ENCODE results near the gene BRAT1. TPM values are rescaled to one million over a fixed set of nuclear protein-coding genes. Genes with fewer than 3 reads are reported as not detected.

BRAT1 gene
- total RNA-seq, 1 experiment from 2014 or later = 50.0 TPM

- TF ChIP-seq HMGXB4 (CRISPR knock-in tag; IDR thresholded peaks at IDR 0.05) = peak; percentile 37; the same call in 1 of the 2 replicates
- peak; percentile 79 for TF ChIP-seq USF2 (CRISPR knock-in tag; IDR thresholded peaks at IDR 0.05)
- TF ChIP-seq, protein P1, sequence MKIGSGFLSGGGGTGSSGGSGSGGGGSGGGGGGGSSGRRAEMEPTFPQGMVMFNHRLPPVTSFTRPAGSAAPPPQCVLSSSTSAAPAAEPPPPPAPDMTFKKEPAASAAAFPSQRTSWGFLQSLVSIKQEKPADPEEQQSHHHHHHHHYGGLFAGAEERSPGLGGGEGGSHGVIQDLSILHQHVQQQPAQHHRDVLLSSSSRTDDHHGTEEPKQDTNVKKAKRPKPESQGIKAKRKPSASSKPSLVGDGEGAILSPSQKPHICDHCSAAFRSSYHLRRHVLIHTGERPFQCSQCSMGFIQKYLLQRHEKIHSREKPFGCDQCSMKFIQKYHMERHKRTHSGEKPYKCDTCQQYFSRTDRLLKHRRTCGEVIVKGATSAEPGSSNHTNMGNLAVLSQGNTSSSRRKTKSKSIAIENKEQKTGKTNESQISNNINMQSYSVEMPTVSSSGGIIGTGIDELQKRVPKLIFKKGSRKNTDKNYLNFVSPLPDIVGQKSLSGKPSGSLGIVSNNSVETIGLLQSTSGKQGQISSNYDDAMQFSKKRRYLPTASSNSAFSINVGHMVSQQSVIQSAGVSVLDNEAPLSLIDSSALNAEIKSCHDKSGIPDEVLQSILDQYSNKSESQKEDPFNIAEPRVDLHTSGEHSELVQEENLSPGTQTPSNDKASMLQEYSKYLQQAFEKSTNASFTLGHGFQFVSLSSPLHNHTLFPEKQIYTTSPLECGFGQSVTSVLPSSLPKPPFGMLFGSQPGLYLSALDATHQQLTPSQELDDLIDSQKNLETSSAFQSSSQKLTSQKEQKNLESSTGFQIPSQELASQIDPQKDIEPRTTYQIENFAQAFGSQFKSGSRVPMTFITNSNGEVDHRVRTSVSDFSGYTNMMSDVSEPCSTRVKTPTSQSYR (CRISPR knock-in tag; IDR thresholded peaks at IDR 0.05) = no peak
- TF ChIP-seq IRF2 (CRISPR knock-in tag; IDR thresholded peaks at IDR 0.05; ENCODE audit: borderline replicate concordance, low read depth) = peak; percentile 19; the same call in 1 of the 2 replicates
- no peak for TF ChIP-seq JAZF1 (CRISPR knock-in tag; IDR thresholded peaks at IDR 0.05)
- peak; percentile 67; the same call in 1 of the 2 replicates for TF ChIP-seq ETV6 (CRISPR knock-in tag; IDR thresholded peaks at IDR 0.05)
- TF ChIP-seq TCF7 (CRISPR knock-in tag; IDR thresholded peaks at IDR 0.05; ENCODE audit: low read depth) = no peak
- TF ChIP-seq MYBL2 (CRISPR knock-in tag; IDR thresholded peaks at IDR 0.05) = peak; percentile 50; the same call in 1 of the 2 replicates
- TF ChIP-seq, protein P2, sequence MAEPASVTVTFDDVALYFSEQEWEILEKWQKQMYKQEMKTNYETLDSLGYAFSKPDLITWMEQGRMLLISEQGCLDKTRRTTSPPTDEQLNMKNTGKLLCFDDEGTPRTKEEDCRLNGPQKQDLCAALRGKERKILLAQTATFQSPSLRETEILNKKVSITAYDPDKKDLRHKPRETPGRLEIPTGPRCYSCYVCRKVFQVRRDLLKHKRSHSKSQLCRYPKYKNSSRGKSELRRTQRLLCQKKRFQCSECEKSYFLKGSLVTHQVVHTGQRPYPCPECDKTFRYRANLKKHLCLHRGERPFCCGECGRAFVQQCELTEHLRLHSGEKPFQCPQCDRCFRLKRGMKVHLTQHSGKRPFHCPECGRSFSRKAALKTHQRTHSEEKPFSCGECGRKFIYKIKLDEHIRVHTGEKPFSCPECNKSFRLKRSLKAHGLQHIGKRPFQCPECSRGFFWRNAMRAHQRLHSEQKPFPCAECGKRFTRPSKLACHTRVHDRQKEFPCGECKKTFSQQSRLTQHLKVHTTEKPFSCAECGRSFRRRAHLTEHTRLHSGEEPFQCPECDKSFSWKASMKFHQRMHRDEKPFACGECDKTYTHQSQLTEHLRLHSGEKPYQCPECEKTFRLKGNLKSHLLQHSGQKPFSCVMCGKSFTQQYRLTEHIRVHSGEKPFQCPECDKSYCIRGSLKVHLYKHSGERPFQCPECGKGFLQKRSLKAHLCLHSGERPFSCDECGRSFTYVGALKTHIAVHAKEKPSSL (CRISPR knock-in tag; conservative IDR thresholded peaks at IDR 0.05) = no peak
- TF ChIP-seq USF1 (CRISPR knock-in tag; IDR thresholded peaks at IDR 0.05) = 0 out of 2 replicates have a peak, but pooled peaks have one; percentile 56
- 0 out of 2 replicates have a peak, but pooled peaks have one; percentile 77 for TF ChIP-seq NR3C1 (CRISPR knock-in tag; conservative IDR thresholded peaks at IDR 0.05; ENCODE audit: low read depth)
- TF ChIP-seq, protein P3, sequence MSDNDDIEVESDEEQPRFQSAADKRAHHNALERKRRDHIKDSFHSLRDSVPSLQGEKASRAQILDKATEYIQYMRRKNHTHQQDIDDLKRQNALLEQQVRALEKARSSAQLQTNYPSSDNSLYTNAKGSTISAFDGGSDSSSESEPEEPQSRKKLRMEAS (CRISPR knock-in tag; IDR thresholded peaks at IDR 0.05) = peak; percentile 16; the same call in 1 of the 2 replicates
Measured at GRCh38 chr7:2519119-2519930, 36.0 kb downstream of the BRAT1 start, which contains the start of gene LFNG (continued).

- no peaks in the 10 kb centered on the region for H3K36me3 Mint-ChIP-seq
- ChIA-PET CTCF (interaction anchor here (1.1 to 2.9 kb wide), 2 partner anchors 19 to 49 kb away, joined by 4 to 15 read pairs; no protein-coding TSS in a partner anchor), POLR2A (interaction anchor here (1.0 kb wide), 1 partner anchor 50 kb away, joined by 3 read pairs; no protein-coding TSS in a partner anchor)
- TF ChIP-seq ETV6 (CRISPR knock-in tag; IDR thresholded peaks at IDR 0.05) = no peak
- TF ChIP-seq E2F1 (CRISPR knock-in tag; IDR thresholded peaks at IDR 0.05) = 0 out of 2 replicates have a peak, but pooled peaks have one; percentile 18
- TF ChIP-seq E2F5 (CRISPR knock-in tag; IDR thresholded peaks at IDR 0.05) = 0 out of 2 replicates have a peak, but pooled peaks have one; percentile 40
- 0 out of 2 replicates have a peak, but pooled peaks have one; percentile 27 for TF ChIP-seq FOXP1 (CRISPR knock-in tag; IDR thresholded peaks at IDR 0.05; ENCODE audit: borderline replicate concordance)
- ATAC-seq (no peak), DNase-seq (ENCODE audit: low spot score) (no peak)
- H3K27me3 Mint-ChIP-seq (ENCODE audit: low read depth) = peaks cover 24% of the 10 kb centered on the region
- no peak overlapping the region for H3K27ac Mint-ChIP-seq
- no peaks in the 10 kb centered on the region for H3K9me3 Mint-ChIP-seq
- peak overlapping the region; percentile 64 for H3K4me3 Mint-ChIP-seq
- peaks cover 45% of the 10 kb centered on the region for H3K4me1 Mint-ChIP-seq
Measured at GRCh38 chr7:2518737-2519118, 36.6 kb downstream of the BRAT1 start.

Data from WTC11 (cell line).